GM12874 (cell line): ENCODE data around the gene ATP6AP1.

Experiments
- TF ChIP-seq, protein P1 (sequence below): IDR thresholded peaks from 2 replicates; pipeline ENCODE4 v1.5.1; 2011; ENCODE audit warnings: low read depth, mild to moderate bottlenecking, control low read depth, low read length, moderate library complexity; ENCODE audit not compliant: insufficient read depth

Gene ATP6AP1

DNA sequence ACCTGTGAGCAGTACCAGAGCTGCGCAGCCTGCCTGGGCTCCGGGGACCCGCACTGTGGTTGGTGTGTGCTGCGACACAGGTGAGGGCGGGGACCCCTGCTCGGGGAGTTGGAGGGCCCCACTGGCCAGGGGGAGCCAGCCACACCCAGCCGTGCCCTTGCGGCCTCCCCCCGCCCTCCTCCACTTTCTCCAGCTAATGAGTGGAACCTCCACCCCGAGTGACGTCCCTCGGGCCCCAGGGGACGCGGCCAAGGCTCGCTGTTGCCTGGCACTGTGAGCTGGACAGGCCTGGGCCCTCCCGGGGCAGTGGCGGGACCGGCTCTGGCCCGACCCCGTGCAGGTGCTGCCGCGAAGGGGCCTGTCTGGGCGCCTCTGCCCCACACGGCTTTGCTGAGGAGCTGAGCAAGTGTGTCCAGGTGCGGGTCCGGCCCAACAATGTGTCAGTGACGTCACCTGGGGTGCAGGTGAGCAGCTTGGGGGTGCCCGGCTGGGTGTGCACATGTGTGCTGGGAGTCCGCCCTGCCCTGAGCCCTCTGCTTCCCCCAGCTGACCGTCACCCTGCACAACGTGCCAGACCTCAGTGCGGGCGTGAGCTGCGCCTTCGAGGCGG, 35.2 kb downstream of the ATP6AP1 start:
- TF ChIP-seq, protein P1, sequence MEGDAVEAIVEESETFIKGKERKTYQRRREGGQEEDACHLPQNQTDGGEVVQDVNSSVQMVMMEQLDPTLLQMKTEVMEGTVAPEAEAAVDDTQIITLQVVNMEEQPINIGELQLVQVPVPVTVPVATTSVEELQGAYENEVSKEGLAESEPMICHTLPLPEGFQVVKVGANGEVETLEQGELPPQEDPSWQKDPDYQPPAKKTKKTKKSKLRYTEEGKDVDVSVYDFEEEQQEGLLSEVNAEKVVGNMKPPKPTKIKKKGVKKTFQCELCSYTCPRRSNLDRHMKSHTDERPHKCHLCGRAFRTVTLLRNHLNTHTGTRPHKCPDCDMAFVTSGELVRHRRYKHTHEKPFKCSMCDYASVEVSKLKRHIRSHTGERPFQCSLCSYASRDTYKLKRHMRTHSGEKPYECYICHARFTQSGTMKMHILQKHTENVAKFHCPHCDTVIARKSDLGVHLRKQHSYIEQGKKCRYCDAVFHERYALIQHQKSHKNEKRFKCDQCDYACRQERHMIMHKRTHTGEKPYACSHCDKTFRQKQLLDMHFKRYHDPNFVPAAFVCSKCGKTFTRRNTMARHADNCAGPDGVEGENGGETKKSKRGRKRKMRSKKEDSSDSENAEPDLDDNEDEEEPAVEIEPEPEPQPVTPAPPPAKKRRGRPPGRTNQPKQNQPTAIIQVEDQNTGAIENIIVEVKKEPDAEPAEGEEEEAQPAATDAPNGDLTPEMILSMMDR = no peak

DNA sequence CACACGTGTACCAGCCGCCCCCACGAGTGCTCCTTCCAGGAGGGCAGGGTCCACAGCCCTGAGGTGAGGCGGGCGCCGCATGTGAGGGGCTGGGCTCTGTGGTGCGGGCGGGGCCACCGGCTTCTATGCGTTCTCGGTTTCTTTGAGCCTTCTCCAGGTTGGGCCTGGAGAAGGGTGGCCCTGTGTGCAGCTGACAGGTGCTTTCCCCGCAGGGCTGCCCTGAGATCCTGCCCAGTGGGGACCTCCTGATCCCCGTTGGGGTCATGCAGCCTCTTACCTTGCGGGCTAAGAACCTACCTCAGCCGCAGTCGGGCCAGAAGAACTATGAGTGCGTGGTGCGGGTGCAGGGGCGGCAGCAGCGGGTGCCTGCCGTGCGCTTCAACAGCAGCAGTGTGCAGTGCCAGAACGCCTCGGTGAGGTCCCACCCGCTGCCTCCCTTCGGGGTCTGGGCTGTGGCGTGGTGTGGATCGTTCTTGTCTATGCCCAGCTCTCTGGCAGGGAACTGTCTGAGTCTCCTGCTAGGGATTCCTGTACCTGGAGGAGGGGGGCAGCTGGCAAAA, 36.4 kb downstream of the ATP6AP1 start:
- TF ChIP-seq, protein P1 = no peak

DNA sequence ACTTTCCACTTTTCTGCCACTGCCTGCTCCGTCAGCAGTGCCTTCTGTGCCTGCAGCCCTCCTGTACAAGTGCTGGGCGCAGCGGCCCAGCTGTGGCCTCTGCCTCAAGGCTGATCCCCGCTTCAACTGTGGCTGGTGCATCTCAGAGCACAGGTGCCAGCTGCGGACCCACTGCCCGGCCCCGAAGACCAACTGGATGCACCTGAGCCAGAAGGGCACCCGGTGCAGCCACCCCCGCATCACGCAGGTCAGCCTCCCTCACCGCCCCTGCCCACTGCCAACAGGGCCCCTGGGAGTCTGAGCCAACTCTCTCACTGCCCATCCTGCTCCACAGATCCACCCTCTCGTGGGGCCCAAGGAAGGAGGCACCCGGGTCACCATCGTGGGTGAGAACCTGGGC, 37.1 kb downstream of the ATP6AP1 start:
- TF ChIP-seq, protein P1 = no peak

DNA sequence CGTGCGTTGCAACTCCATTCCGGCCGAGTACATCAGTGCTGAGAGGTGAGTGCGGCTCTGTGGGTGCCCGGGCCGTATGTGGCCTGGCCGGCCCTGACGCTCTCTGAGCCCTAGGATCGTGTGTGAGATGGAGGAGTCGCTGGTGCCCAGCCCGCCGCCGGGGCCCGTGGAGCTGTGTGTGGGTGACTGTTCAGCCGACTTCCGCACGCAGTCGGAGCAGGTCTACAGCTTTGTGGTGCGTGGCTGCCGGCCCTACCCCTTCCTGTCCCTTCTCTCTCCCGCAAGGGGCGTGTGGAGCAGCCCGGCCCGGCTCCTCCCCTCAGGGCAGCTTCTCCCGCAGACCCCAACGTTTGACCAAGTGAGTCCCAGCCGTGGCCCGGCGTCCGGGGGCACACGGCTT, 37.6 kb downstream of the ATP6AP1 start:
- TF ChIP-seq, protein P1 = no peak

DNA sequence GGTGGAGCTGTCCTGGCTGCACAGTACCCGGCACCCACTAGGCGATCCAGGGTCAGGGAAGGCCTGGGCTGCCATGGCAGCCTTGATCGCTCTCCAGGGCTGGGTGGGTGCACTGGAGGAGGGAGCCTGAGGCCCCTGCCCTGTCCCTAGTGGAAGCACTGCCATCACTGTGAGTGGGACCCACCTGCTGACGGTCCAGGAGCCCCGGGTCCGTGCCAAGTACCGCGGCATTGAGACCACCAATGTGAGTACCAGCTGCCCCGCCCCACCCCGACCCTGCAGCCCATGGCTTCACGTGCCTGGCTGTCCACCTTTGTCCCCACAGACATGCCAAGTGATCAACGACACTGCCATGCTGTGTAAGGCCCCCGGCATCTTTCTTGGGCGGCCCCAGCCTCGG, 38.4 kb downstream of the ATP6AP1 start:
- TF ChIP-seq, protein P1 = no peak

DNA sequence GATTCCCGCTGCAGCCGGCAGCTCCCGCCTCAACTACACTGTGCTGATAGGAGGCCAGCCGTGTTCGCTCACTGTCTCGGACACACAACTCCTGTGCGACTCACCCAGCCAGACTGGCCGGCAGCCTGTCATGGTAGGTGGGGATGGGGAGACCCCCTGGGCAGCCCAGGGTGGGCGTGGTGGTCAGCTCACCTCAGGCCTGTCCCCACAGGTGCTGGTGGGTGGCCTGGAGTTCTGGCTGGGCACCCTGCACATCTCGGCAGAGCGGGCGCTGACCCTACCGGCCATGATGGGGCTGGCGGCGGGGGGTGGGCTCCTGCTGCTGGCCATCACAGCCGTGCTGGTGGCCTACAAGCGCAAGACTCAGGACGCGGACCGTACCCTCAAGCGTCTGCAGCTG, 39.1 kb downstream of the ATP6AP1 start:
- TF ChIP-seq, protein P1 = no peak

DNA sequence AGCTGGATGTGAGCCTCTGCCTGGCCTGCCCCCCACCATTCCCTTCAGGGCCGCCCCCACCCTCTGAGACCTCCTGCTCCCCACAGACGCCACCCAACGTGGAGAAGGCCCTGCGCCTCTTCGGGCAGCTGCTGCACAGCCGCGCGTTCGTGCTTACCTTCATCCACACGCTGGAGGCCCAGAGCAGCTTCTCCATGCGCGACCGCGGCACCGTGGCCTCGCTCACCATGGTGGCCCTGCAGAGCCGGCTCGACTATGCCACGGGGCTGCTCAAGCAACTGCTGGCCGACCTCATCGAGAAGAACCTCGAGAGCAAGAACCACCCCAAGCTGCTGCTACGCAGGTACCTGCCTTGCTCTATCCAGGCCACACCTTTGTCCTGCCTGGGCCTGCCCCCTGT, 39.7 kb downstream of the ATP6AP1 start:
- TF ChIP-seq, protein P1 = no peak
